T-helper 9 cell (primary cell): ENCODE measurements around the gene CD8B2.
"Not testable (repeated sequence)": the region's sequence is repeated elsewhere in the genome, so short reads cannot be mapped to it uniquely, and the experiment has no call there.

Experiments used
- DNase-seq: peaks from one replicate; pipeline ENCODE4 v3.0.0-alpha.2; 2020

Gene CD8B2

GRCh38 chr2:106553321-106553720, 66.2 kb downstream of the CD8B2 start:
- no peak for DNase-seq

DNA sequence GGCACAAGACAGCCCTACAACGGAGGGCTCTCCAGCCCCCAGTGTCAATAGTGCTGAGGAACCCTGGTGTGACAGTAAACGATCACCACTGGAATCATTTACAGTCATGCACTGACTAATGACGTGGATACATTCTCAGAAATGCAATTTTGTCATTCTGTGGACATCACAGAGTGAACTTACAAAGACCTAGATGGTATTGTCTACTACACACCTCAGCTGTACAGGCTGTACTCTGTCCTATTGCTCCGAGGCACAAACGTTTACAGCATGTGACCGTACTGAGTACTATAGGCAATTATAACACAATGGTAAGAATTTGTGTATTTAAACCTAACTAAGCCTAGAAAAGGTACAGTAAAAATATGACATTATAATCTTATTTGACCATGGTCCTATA, 67.2 kb downstream of the CD8B2 start:
- no peak for DNase-seq

GRCh38 chr2:106555053-106555452, 67.9 kb downstream of the CD8B2 start:
- no peak for DNase-seq

DNA sequence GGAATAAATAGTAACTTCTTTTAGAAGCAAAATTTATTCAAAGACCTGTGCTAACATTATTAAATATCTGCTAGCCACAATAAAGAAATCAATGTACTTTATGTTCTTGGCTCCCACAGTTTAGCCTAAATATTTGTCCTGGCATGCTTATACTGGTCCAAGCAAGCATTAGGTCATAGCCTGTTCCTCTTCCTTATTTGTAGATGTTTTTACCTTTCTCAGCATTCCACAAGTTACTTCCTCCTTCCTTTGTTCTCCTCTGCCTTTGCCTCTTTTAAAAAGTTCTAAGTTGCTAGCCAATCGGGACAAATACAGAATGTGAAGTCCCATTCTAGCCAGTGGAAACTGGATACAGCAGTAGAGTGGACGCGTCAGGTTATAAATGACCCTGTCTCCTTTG, 72.6 kb downstream of the CD8B2 start:
- DNase-seq = not testable (repeated sequence)

DNA sequence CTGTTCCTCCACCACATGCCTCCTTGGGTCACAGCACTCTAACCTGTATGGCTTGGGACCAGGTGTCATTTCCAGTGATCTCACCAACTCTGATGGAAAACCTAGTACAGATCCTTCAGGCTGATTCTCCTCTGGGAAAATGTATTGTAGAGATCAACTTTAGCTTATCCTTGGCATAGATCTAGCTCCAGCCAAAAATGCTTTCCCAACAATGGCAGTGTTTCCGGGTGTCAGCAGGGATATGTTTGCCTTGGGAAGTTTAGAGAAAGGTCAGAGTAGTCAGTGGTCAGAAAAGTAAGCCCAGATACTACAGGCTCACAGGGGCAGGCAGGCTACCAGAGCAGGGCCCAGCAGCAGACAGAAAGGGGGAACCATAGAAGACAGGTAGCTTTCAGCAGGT, 73.6 kb downstream of the CD8B2 start:
- no peak for DNase-seq

DNA sequence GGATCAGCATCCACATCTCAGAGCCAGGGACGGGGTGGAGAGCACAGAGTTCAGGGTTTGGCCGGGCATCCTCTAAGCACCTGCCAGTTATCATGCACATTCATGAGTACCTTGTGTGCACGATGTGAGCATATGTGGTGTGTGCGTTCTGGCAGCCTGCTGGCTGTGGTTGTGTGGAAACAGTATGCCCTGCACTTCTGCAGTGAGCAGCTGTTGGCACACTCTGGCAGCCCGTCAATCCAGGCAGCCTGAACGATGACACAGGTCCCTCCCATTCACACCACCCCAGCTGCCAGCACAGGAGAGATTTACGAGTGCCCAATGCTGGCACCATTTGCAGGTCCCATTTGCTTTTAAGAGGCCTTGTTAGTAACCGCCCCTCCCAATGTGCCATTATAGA, 74.2 kb downstream of the CD8B2 start:
- DNase-seq = no peak

GRCh38 chr2:106561803-106562202, 74.6 kb downstream of the CD8B2 start:
- no peak for DNase-seq

- DNase-seq = no peak
These were observed 75.4 kb downstream of the CD8B2 start for GRCh38 chr2:106562268-106563186.

DNA sequence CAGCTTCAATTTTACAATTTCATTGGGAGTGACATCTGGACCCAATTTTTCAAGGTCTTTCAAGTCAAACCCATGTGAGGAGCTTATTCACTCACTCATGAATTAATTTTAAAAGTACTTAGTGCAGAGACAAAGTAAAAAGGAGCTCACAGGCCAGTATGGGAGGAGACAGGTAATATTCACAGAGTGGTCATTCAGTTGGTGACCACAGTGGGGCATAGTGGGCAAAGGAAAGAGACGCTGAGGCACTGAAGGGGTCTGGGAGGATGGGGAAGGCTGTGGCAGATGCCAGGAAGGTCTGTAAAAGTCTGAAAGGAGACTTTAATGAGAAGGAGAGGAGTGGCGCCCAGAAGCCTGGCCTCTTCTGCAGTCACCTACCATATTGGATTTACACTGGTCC, 76.0 kb downstream of the CD8B2 start:
- DNase-seq = no peak

DNA sequence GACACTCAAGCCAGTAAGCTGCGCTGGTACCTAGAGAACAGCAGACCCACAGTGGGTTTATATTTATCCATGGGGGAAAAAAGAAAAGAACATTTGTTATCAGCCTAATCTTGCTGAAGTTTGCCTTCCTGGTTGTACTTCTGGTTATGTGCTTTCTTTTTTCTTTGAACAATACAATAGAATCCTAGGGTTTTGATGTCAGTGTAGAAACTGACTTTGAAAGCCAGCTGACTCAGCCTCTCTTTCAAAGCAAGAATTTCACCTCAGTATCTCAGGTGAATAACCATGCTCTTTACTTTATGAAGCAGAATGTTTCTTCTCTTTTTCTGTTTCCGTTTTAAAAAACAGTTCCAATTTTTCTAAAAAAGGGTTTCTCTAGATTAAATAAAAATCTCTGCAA, 78.4 kb downstream of the CD8B2 start:
- no peak for DNase-seq

- no peak for DNase-seq
These were observed 78.9 kb downstream of the CD8B2 start for GRCh38 chr2:106566050-106566449.

- not testable (repeated sequence) for DNase-seq
These were observed 79.3 kb downstream of the CD8B2 start for GRCh38 chr2:106566484-106566883.

DNA sequence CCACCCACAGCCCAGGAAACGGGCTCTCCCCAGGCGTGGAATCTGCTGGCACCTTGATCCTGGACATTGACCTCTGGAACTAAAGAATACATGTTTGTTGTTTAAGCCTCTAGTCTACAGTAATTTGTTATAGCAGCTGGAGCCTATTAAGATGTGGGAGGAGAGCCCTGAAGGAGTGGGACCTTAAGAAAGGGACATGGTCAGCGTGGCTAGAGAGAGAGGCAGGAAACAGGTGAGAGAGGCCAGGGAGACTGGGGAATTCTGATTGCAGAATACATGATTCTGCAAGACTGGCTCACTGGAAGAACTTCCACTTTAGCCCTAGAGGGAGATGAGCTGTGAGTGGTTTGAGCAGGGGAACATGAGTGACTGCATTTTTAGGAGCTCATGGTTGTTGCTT, 83.2 kb downstream of the CD8B2 start:
- DNase-seq = no peak
